ENCODE data around the gene PNKD. TPM values are rescaled to one million over a fixed set of nuclear protein-coding genes. Genes with fewer than 3 reads are reported as not detected.
A peak's percentile ranks its signal among the peaks of the same experiment; 100 is the strongest.

Gene PNKD
- total RNA-seq, 1 experiment from 2014 or later, result 49.8 TPM

- TF ChIP-seq TCF7 (CRISPR knock-in tag; IDR thresholded peaks at IDR 0.05; ENCODE audit: low read depth) (no peak), TP53 (CRISPR knock-in tag; IDR thresholded peaks at IDR 0.05) (no peak)
These were observed 58.0 kb downstream of the PNKD start (continued) for GRCh38 chr2:218328294-218328693.

GRCh38 chr2:218329027-218329825 lies 58.9 kb downstream of the PNKD start:
- H3K4me3 Mint-ChIP-seq, result no peak overlapping the region
- CTCF ChIA-PET, result interaction anchor here (1.4 kb wide), 1 partner anchor 28 kb away, joined by 4 read pairs; the partner anchor contains the start of gene CATIP
- no peaks in the 10 kb centered on the region for H3K9me3 Mint-ChIP-seq
- POLR2A ChIA-PET, result no interaction called here
- DNase-seq (ENCODE audit: low spot score), result no peak
- TF ChIP-seq ZNF219 (CRISPR knock-in tag; IDR thresholded peaks at IDR 0.05; ENCODE audit: borderline replicate concordance), result no peak
- no peak for TF ChIP-seq GABPB1 (CRISPR knock-in tag; IDR thresholded peaks at IDR 0.05)
- no peak for TF ChIP-seq NR3C1 (CRISPR knock-in tag; conservative IDR thresholded peaks at IDR 0.05; ENCODE audit: low read depth)
- TF ChIP-seq, protein P1, sequence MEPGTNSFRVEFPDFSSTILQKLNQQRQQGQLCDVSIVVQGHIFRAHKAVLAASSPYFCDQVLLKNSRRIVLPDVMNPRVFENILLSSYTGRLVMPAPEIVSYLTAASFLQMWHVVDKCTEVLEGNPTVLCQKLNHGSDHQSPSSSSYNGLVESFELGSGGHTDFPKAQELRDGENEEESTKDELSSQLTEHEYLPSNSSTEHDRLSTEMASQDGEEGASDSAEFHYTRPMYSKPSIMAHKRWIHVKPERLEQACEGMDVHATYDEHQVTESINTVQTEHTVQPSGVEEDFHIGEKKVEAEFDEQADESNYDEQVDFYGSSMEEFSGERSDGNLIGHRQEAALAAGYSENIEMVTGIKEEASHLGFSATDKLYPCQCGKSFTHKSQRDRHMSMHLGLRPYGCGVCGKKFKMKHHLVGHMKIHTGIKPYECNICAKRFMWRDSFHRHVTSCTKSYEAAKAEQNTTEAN (CRISPR knock-in tag; IDR thresholded peaks at IDR 0.05), result no peak
- TF ChIP-seq RELA (CRISPR knock-in tag; IDR thresholded peaks at IDR 0.05; ENCODE audit: borderline replicate concordance), result no peak
- TF ChIP-seq, protein P2, sequence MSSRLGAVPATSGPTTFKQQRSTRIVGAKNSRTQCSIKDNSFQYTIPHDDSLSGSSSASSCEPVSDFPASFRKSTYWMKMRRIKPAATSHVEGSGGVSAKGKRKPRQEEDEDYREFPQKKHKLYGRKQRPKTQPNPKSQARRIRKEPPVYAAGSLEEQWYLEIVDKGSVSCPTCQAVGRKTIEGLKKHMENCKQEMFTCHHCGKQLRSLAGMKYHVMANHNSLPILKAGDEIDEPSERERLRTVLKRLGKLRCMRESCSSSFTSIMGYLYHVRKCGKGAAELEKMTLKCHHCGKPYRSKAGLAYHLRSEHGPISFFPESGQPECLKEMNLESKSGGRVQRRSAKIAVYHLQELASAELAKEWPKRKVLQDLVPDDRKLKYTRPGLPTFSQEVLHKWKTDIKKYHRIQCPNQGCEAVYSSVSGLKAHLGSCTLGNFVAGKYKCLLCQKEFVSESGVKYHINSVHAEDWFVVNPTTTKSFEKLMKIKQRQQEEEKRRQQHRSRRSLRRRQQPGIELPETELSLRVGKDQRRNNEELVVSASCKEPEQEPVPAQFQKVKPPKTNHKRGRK (CRISPR knock-in tag; IDR thresholded peaks at IDR 0.05; ENCODE audit: borderline replicate concordance), result no peak
- TF ChIP-seq PRDM15 (CRISPR knock-in tag; IDR thresholded peaks at IDR 0.05), result no peak
- TF ChIP-seq NR2C2 (CRISPR knock-in tag; IDR thresholded peaks at IDR 0.05), result no peak
- TF ChIP-seq SP1 (CRISPR knock-in tag; conservative IDR thresholded peaks at IDR 0.05), result no peak
- no peak for TF ChIP-seq ZNF416 (CRISPR knock-in tag; IDR thresholded peaks at IDR 0.05)
- TF ChIP-seq ATF1 (CRISPR knock-in tag; IDR thresholded peaks at IDR 0.05), result no peak
- TF ChIP-seq NFATC4 (CRISPR knock-in tag; IDR thresholded peaks at IDR 0.05), result no peak
- no peak for TF ChIP-seq ZNF671 (CRISPR knock-in tag; IDR thresholded peaks at IDR 0.05)
- TF ChIP-seq AFF4 (CRISPR knock-in tag; IDR thresholded peaks at IDR 0.05; ENCODE audit: borderline replicate concordance), result no peak
- H3K4me1 Mint-ChIP-seq, result peaks cover 55% of the 10 kb centered on the region
- H3K27ac Mint-ChIP-seq, result peak overlapping the region; percentile 20
- H3K36me3 Mint-ChIP-seq, result no peaks in the 10 kb centered on the region
- no peaks in the 10 kb centered on the region for H3K27me3 Mint-ChIP-seq (ENCODE audit: low read depth)
- ATAC-seq, result no peak

All from WTC11 (cell line).